Activated CD4-positive, alpha-beta T cell treated with anti-CD3 and anti-CD28 coated beads, Interleukin-2, amount 10 ng/mL, durations not matched to agents 24 days and 14 days (primary cell): ENCODE results near the gene KCNJ5. TPM values are rescaled to one million over a fixed set of nuclear protein-coding genes. Genes with fewer than 3 reads are reported as not detected.

Experiments used
- DNase-seq: peaks from one replicate; pipeline ENCODE4 v3.0.0; 2022
- H3K27ac Mint-ChIP-seq: one replicate; pipeline ENCODE4 v1.8.0; 2022; ENCODE audit warnings: mild to moderate bottlenecking, mixed read lengths
- H3K27me3 Mint-ChIP-seq: one replicate; pipeline ENCODE4 v1.8.0; 2022; ENCODE audit warnings: mixed read lengths
- H3K36me3 Mint-ChIP-seq: one replicate; pipeline ENCODE4 v1.8.0; 2022; ENCODE audit warnings: low read depth, mild to moderate bottlenecking, mixed read lengths
- H3K4me1 Mint-ChIP-seq: one replicate; pipeline ENCODE4 v1.8.0; 2021; ENCODE audit warnings: mixed read lengths
- H3K4me3 Mint-ChIP-seq: one replicate; pipeline ENCODE4 v1.8.0; 2022; ENCODE audit warnings: mild to moderate bottlenecking, moderate library complexity, mixed read lengths
- H3K9me3 Mint-ChIP-seq: one replicate; pipeline ENCODE4 v1.8.0; 2021; ENCODE audit warnings: mixed read lengths
- intact Hi-C: fragments of 100-400 bp; cut with micrococcal nuclease; formaldehyde crosslinking; loops from one replicate; pipeline ENCODE4 v1.15.1; 2023
- total RNA-seq: library from RNA; stranded (reverse); gene quantifications from 2 replicates; pipeline ENCODE4 v1.2.3, GENCODE V29; 2022

The KCNJ5 gene
- total RNA-seq, 1 donor from 2014 or later = not detected

- H3K27me3 Mint-ChIP-seq = peaks cover 37% of the 10 kb centered on the region
- intact Hi-C loops = loop anchor here (5.0 kb wide), 1 partner anchor 237 kb away; no protein-coding TSS in a partner anchor
- H3K36me3 Mint-ChIP-seq = no peaks in the 10 kb centered on the region
- H3K4me1 Mint-ChIP-seq = no peaks in the 10 kb centered on the region
- no peaks in the 10 kb centered on the region for H3K9me3 Mint-ChIP-seq
- no peak overlapping the region for H3K27ac Mint-ChIP-seq
- DNase-seq = no peak
- H3K4me3 Mint-ChIP-seq = no peak overlapping the region
Measured at GRCh38 chr11:128879817-128880216, 11.3 kb upstream of the KCNJ5 start.

- Mint-ChIP-seq H3K27ac (no peak overlapping the region), H3K27me3 (peaks cover 36% of the 10 kb centered on the region), H3K9me3 (no peaks in the 10 kb centered on the region), H3K4me1 (no peaks in the 10 kb centered on the region), H3K4me3 (no peak overlapping the region), H3K36me3 (no peaks in the 10 kb centered on the region)
- intact Hi-C loops = loop anchor here (5.0 kb wide), 1 partner anchor 236 kb away; no protein-coding TSS in a partner anchor
- DNase-seq = no peak
Measured at GRCh38 chr11:128881221-128881620, 9.9 kb upstream of the KCNJ5 start.

- H3K9me3 Mint-ChIP-seq = no peaks in the 10 kb centered on the region
- H3K4me1 Mint-ChIP-seq = no peaks in the 10 kb centered on the region
- peaks cover 46% of the 10 kb centered on the region for H3K27me3 Mint-ChIP-seq
- H3K27ac Mint-ChIP-seq = no peak overlapping the region
- no peak for DNase-seq
- intact Hi-C loops = loop anchor here (5.0 kb wide), 1 partner anchor 235 kb away; no protein-coding TSS in a partner anchor
- H3K36me3 Mint-ChIP-seq = no peaks in the 10 kb centered on the region
- H3K4me3 Mint-ChIP-seq = no peak overlapping the region
Measured at GRCh38 chr11:128882451-128882850, 8.7 kb upstream of the KCNJ5 start.

DNA sequence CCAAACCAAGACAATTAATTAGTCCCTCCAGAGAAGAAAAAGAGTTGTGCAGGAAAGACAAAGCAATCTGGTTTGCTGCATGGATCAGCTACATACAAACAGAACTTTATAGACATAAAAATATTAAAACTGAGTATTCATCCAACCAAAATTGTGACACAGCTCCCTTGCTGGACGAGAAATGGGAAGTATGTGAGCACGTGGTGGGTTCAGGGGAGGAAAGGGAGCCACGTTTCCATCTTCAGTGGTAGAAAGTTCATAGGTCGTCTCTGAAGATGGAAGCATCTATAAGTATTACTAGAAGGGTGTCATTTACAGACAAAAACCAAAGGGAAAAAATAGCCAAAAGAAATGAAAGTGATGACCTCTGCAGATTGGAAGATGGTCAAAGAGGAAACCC lies 7.1 kb upstream of the KCNJ5 start:
- intact Hi-C loops = loop anchor here (1.0 to 5.0 kb wide), 2 partner anchors 72 to 233 kb away; no protein-coding TSS in a partner anchor
- H3K4me1 Mint-ChIP-seq = no peaks in the 10 kb centered on the region
- H3K27me3 Mint-ChIP-seq = peaks cover 54% of the 10 kb centered on the region
- DNase-seq = no peak
- H3K27ac Mint-ChIP-seq = no peak overlapping the region
- no peaks in the 10 kb centered on the region for H3K36me3 Mint-ChIP-seq
- H3K9me3 Mint-ChIP-seq = no peaks in the 10 kb centered on the region
- H3K4me3 Mint-ChIP-seq = no peak overlapping the region

DNA sequence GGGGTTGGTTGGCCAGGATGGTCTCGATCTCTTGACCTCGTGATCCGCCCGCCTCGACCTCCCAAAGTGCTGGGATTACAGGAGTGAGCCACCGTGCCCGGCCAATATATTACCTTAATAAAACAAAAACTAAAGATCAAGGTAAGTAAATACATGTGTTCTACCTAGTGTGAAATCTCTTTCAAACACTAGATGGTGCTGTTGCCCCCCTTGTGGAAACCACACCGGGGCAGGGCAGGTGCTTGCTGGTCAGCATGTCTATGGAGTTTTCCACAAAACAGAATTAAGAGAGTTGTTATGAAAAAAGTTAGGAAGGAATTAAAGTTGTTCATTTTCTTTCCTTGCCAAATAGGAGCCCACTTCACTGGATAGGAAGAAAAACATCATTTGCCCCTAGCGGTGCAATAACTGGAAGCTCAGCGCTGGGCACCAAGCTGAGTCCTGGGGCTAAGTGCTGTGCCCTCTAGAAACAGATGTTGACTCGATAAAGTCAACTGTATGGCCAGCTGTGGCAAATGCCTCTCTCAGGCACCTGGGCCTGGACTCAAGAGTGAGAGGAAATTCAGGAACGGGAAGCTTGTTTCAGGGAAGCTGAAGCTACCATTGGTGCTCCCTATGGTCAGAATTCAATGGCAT lies 6.3 kb upstream of the KCNJ5 start:
- no peaks in the 10 kb centered on the region for H3K36me3 Mint-ChIP-seq
- no peak overlapping the region for H3K4me3 Mint-ChIP-seq
- no peaks in the 10 kb centered on the region for H3K9me3 Mint-ChIP-seq
- intact Hi-C loops = loop anchor here (1.0 to 5.0 kb wide), 2 partner anchors 71 to 232 kb away; no protein-coding TSS in a partner anchor
- peaks cover 61% of the 10 kb centered on the region for H3K27me3 Mint-ChIP-seq
- no peaks in the 10 kb centered on the region for H3K4me1 Mint-ChIP-seq
- H3K27ac Mint-ChIP-seq = no peak overlapping the region
- peak; percentile 90 for DNase-seq

DNA sequence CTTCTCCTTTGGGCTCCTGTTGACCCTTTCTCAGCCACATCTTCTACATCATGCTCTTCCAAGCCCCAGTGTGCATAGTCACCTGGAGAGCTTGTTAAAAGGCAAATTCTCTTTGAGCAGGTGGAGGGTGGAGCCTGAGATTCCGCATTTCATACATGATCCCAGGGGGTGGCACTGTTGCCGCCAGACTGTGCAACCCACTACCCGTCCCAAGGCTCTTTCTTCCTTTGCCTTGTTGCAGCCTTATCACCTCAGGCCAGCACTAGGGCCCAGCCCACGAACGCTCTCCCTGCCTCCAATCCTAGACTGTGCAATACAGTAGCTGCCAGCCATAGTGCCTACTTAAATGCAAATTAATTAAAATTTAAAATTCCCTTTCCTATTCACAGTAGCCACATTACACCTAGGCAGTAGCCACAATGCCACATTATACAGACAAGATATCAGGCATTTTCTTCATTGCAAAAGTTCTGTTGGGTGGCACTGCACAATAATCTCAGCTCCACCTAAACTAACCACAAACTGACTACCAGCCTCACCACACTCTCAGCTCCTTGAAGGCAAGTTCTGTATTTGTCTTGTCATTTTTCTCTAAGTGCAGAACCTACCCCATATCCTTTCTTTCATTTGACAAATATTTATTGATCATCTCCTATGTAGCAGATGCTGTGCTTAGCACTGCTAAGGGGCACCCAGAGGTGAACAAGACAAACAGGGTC lies 4.6 kb upstream of the KCNJ5 start:
- intact Hi-C loops = loop anchor here (1.0 kb wide), 1 partner anchor 446 kb away; no protein-coding TSS in a partner anchor
- no peak overlapping the region for H3K4me3 Mint-ChIP-seq

GRCh38 chr11:128888034-128888985 lies 2.8 kb upstream of the KCNJ5 start:
- no peaks in the 10 kb centered on the region for H3K36me3 Mint-ChIP-seq
- H3K4me1 Mint-ChIP-seq = peaks cover 4% of the 10 kb centered on the region
- peaks cover 74% of the 10 kb centered on the region for H3K27me3 Mint-ChIP-seq
- no peak for DNase-seq
- intact Hi-C loops = no loop called here
- H3K9me3 Mint-ChIP-seq = no peaks in the 10 kb centered on the region
- no peak overlapping the region for H3K4me3 Mint-ChIP-seq
- no peak overlapping the region for H3K27ac Mint-ChIP-seq

More for the DNA sequence above, 4.6 kb upstream of the KCNJ5 start:
- Mint-ChIP-seq H3K9me3 (no peaks in the 10 kb centered on the region), H3K27me3 (peaks cover 74% of the 10 kb centered on the region), H3K36me3 (no peaks in the 10 kb centered on the region), H3K4me1 (peaks cover 3% of the 10 kb centered on the region), H3K27ac (no peak overlapping the region)
- DNase-seq = no peak

- intact Hi-C loops = loop anchor here (2.0 kb wide), 1 partner anchor 15 kb away; no protein-coding TSS in a partner anchor
- Mint-ChIP-seq H3K4me3 (no peak overlapping the region), H3K27ac (no peak overlapping the region), H3K27me3 (peaks cover 73% of the 10 kb centered on the region), H3K9me3 (no peaks in the 10 kb centered on the region), H3K36me3 (no peaks in the 10 kb centered on the region), H3K4me1 (peaks cover 8% of the 10 kb centered on the region)
- DNase-seq = no peak
Measured at GRCh38 chr11:128889657-128890213, 1.4 kb upstream of the KCNJ5 start.

GRCh38 chr11:128890216-128890542 lies 977 bp upstream of the KCNJ5 start:
- Mint-ChIP-seq H3K36me3 (no peaks in the 10 kb centered on the region), H3K27ac (no peak overlapping the region), H3K9me3 (no peaks in the 10 kb centered on the region), H3K4me1 (peaks cover 8% of the 10 kb centered on the region), H3K27me3 (peaks cover 73% of the 10 kb centered on the region), H3K4me3 (peak overlapping the region; percentile 18)
- DNase-seq = no peak
- intact Hi-C loops = loop anchor here (2.0 kb wide), 1 partner anchor 15 kb away; no protein-coding TSS in a partner anchor

GRCh38 chr11:128891913-128892398 lies 800 bp downstream of the KCNJ5 start:
- intact Hi-C loops = loop anchor here (2.0 kb wide), 1 partner anchor 13 kb away; no protein-coding TSS in a partner anchor
- Mint-ChIP-seq H3K27me3 (peaks cover 68% of the 10 kb centered on the region), H3K36me3 (no peaks in the 10 kb centered on the region)

DNA sequence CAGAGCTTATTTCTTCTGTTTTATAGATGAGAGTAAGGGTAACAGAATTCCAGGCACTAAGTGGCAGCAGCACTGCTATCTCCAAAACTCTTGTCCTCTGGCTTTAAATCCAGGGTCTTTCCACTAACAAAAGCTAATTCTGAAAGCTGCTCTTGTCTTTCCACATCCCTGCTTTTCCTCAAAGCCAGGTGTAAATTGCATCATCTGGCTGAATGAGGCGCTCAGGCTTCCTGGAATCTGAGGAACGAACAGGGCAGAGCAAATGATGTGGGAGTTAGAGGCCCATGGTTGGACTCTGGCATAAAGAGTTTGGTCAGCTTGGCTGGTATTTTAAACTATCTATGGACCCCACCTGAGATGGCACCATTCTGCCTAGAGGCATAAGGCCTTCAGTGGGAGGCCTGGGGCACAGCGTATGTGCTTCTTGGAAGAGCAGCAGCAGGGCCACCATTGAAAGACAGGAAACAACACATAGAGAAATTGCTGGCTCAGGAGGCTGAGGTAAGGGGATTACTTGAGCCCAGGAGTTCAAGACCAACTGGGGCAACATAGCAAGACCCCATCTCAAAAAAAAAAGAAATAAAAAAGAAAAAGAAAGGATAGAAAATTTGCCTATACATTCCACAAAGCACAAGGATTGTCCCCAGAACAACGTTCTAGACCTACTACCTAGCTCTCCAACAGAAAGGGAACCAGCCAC lies 1.9 kb downstream of the KCNJ5 start:
- DNase-seq = no peak
- intact Hi-C loops = no loop called here
- Mint-ChIP-seq H3K27me3 (peaks cover 68% of the 10 kb centered on the region), H3K4me3 (no peak overlapping the region), H3K36me3 (no peaks in the 10 kb centered on the region), H3K9me3 (no peaks in the 10 kb centered on the region), H3K27ac (no peak overlapping the region), H3K4me1 (peaks cover 8% of the 10 kb centered on the region)

More at GRCh38 chr11:128891913-128892398, 800 bp downstream of the KCNJ5 start:
- Mint-ChIP-seq H3K4me1 (peaks cover 8% of the 10 kb centered on the region), H3K27ac (no peak overlapping the region), H3K9me3 (no peaks in the 10 kb centered on the region), H3K4me3 (no peak overlapping the region)
- no peak for DNase-seq

- intact Hi-C loops = no loop called here
- Mint-ChIP-seq H3K9me3 (no peaks in the 10 kb centered on the region), H3K4me1 (peaks cover 8% of the 10 kb centered on the region), H3K27ac (no peak overlapping the region), H3K36me3 (no peaks in the 10 kb centered on the region), H3K27me3 (peaks cover 66% of the 10 kb centered on the region), H3K4me3 (no peak overlapping the region)
- no peak for DNase-seq
Measured at GRCh38 chr11:128893578-128894285, 2.6 kb downstream of the KCNJ5 start.
